Stimulated activated CD4-positive, alpha-beta T cell treated with anti-CD3 and anti-CD28 coated beads, Interleukin-12 subunit alpha, Interleukin-12 subunit beta, amount 100 ng/mL, for 48 hours (primary cell): ENCODE results near the gene AP1S3.
A peak's percentile ranks its signal among the peaks of the same experiment; 100 is the strongest.
"Not testable (repeated sequence)": the region's sequence is repeated elsewhere in the genome, so short reads cannot be mapped to it uniquely, and the experiment has no call there.

ENCODE experiments used
- DNase-seq, 3 donors: peaks; one replicate each; pipeline ENCODE4 v3.0.0-alpha.2; 2020; ENCODE audit warnings: low read depth in 2 of 3, low spot score in 1 of 3

AP1S3 gene

DNA sequence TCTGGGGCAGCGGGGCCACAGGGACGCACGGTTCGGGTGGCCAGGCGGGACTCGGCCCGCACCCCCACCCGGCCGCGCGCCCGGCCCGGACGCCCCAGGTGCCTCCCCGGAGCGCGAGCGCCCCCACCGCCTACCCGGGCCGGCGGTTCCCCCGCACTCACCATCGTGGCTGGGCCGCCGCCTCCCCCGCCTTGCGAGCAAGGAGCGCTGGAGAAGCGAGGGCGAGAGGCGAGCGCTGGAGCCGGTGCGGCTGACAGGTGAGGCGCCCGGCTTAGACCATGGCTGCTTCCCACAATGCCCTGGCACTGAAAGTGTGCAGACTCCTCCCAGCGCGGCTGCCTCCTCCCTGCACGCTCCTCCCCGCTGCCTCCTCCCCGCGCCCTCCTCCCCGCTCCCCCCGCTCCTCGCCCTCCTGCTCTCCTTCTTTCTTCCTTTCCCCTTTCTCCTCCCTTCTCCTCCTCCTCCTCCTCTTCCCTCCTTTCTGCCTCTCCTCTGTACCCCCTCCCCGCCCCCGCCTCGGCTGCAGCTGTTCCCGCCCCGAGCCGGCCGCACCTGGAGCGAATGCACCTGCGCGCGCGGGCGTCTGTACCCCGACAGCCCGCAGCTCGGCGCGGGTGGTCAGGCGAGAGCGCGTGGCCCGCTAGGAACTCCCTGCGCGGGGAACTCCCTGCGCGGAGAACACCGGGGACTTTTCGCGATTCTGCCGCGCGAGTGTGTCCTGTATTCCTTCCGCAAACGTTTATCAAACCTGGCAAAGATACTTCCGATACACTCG, at the start of gene AP1S3:
Gene AP1S3 (minus strand): TSS at position 296 of the 775 bp plus-strand sequence. CDS start 132 bp downstream, at position 164.
- DNase-seq: peak; percentile 44 to 63 (median 52)

DNA sequence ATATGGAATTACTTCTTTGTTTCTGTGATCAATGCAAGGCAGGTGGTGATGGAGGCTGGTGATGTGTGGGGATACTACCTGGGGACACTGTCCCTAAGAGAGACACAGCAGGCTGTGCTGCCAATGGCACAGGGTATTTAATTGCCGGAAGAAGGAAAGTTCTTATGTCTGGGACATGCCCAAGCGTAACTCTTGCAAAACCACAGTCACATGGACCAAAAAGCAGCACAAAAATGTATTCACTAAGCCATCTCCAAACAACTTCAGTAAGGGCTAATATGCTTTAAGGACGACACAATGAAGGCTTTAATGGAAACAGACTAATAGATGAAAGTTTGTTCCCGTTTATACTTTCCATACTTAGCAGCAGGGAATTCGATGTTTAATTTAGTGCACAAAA, 49.7 kb upstream of the AP1S3 start:
- DNase-seq: no peak

DNA sequence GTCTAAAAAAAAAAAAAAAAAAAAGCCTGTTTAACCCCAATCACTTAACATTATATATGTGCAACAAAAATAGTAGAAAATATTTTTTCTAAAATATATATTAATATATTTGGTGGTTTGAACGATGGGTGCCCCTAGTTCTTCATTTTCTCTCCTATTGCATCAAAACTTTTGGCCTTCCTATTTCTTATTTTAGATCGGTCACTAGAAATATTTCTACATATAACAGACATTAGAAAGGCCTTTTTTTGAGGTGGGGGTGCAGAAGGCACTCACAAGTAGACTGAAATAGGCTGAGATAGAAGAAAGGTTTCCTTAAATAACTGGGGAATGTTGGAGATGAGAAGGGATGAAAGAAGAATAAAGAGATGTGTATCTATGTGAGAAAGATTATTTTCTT, 49.3 kb upstream of the AP1S3 start:
- DNase-seq: no peak

DNA sequence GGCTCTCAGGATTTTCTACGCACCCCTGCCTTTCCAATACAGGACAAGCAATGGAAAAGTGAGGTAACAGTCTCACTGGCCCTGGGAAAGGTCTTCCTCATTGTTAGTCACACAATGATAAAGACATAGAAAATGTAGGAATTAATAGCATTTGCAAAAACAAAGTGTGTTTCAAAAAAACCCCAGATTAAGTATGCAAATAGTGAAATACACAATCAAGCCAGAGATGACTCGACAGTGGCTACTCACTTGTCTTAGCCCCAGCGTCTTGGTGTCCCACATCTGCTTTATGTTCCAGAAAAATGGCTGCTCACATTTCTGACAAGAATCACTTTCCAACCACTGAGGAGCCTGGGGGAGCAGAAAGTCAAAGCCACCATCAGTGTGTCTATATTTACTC, 47.0 kb upstream of the AP1S3 start:
- DNase-seq: no peak

DNA sequence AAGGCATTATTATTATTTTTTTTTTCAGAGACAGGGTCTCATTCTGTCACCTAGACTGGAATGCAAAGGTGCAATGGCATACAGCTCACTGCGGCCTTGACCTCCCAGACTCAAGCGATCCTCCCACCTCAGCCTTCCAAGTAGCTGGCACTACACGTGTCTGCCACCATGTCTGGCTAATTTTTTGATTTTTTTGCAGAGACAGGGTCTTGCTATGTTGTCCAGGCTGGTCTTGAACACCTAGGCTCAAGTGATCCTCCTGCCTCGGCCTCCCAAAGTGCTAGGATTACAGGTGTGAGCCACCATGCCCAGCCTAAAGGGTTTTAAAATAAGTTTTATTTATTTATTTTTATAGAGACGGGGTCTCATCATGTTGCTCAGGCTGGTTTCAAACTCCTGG, 45.3 kb upstream of the AP1S3 start:
- no peak for DNase-seq

DNA sequence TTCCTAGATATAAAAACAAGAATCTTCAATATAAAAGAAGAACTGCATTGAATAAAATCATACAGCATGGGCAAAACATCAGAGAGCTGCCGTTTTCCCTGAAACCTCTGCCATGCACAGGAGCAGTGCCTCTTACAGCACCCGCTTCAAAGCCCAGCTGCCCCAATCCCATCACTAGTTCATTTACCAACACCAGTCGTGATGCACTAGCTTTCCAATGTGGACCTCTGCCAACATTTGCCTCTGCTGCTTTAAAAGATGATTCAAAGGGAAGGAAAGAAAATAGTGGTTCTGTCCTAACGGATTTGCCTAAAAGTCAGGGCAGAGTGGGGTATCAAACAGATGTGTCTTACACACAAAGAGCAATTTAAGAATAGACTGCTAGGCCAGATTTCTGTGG, 43.4 kb upstream of the AP1S3 start:
- no peak for DNase-seq

DNA sequence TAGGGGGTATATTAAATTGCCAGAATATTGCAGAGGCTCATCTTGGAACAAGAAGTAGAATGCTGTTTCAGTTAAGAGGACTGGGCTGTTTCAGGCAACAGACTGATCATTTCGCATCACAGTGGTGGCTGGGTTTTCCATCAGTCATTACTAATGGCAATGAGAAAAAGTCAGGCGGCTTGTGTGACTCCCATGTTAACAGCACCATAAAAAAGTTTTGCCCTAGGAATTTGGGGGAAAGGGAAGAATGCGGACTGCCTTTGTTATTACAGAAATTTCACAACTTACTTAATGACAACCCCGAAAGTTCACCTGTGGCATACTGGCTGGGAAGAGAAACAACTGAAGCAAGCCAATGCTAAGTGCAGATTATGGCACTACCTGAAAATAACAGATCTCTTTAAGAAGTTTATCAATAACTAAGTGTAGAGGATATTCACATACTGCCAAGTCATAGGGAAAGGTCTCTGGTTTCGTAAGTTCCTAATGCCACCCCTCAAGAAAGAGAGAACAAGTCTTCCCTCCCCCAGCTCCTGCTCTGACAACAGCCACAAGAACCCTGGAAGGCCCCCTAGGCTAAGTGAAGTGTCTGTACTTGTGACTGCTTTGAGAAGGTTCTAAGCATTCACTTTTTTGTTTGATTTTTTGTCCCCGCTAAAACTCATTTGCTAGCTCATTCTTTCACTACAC, 40.5 kb upstream of the AP1S3 start:
- DNase-seq: no peak

DNA sequence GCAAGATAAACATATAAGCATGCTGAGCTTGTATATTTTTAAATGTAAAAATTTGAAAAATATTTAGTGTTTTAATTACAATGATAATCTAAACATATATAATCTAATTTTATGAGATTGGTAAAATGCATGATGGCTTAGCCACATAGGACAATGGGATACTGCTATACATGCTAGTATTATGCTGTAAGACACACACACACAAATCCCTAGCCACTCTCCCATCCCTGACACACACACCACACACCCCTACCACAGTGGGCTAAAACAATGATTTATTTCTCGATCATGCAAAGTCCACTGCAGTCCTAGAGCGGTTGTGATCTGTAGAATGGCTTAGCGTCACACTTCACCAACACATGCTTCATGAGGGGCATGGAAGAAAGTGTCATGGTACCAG, 36.3 kb upstream of the AP1S3 start:
- no peak for DNase-seq

DNA sequence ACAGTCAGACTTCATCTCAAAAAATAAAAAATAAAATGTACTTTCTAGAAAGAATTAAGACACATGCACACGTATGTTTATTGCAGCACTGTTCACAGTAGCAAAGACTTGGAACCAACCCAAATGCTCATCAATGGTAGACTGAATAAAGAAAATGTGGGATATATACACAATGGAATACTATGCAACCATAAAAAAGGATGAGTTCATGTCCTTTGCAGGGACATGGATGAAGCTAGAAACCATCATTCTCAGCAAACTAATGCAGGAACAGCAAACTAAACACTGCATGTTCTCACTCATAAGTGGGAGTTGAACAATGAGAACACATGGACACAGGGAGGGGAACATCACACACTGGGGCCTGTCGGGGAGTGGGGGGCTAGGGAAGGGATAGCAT, 35.4 kb upstream of the AP1S3 start:
- DNase-seq: not testable (repeated sequence)

DNA sequence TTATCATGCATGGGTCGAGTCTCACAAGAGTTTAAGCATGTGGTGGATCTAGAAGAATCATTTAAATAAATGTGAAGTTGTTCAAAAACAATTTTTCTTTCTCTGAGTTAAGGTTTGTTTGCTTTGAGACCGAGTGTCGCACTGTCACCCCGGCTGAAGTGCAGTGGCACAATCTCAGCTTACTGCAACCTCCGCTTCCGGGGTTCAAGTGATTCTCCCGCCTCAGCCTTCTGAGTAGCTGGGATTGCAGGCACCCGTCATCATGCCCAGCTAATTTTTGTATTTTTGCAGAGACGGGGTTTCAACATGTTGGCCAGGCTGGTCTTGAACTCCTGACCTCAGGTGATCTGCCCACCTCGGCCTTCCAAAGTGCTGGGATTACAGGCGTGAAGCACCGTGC, 34.3 kb upstream of the AP1S3 start:
- not testable (repeated sequence) for DNase-seq

DNA sequence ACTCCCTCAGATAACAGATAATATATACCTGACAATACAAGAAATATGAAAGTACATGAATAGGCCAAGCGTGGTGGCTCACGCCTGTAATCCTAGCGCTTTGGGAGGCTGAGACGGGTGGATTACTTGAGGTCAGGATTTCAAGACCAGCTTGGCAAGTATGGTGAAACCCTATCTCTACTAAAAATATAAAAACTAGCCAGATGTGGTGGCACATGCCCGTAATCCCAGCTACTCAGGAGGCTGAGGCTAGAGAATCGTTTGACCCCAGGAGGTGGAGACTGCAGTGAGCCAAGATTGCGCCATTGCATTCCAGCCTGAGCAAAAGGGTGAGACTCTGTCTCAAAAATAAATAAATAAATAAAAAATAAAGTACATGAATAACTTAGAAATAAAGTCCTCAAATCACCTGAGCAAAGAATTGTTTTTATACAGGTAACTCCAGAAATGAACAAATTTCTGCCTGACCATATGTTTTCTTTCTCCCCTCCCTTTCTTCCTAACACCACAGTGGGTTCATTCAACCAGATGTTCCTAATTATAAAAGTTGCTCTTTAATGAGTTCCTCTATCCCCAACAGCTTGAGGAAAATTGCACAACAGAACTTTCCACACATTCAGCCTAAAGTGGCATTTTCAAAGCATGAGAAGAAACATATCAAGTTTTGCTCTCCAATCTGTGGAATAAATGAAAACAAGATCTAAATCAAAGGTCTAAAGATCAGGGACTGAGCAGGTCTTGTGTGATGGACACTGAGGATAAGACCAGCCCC, 33.6 kb upstream of the AP1S3 start:
- DNase-seq: no peak

DNA sequence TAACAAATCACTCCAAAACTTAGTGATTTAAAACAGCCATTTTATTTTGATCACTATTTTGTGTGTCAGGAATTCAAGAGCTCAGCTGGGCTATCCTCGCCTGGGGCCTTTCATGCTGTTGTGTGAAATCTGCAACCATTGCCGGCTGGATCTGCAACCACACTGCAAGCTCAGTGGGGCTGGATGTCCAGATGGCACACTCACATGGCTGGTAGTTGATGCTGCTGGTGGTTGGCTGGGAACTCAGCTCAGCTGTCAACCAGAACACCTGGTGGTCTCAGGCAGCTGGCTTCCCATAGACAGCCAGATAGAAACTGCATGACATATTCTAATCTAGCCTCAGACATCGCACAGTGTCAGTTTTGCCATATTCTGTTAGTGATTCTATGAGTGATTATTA, 30.6 kb upstream of the AP1S3 start:
- DNase-seq: no peak

DNA sequence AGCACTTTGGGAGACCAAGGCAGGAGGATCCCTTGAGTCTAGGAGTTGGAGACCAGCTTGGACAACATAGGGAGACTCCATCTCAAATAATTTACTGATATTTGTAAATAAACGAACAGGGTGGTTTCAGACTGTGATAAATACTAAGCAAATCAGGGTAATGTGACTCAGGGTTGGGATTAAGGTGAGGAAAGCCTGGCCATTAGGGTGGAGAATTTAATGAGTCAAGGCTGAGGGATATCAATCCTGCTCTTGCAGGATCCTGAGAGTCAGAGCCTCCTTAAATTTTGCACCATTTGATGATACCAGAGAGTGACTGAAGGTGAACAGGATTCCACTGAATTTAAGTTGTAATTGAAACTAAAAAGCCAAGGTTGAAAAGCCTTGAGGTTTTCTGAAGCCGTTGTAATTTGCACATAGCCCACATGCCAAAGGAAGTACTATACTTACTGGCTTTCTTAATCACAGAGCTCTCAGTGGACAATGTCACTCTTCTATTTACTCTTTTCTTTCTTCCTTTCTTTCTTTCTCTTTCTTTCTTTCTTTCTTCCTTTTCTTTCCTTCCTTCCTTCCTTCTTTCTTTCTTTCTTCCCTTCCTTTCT, 28.6 kb upstream of the AP1S3 start:
- no peak for DNase-seq

DNA sequence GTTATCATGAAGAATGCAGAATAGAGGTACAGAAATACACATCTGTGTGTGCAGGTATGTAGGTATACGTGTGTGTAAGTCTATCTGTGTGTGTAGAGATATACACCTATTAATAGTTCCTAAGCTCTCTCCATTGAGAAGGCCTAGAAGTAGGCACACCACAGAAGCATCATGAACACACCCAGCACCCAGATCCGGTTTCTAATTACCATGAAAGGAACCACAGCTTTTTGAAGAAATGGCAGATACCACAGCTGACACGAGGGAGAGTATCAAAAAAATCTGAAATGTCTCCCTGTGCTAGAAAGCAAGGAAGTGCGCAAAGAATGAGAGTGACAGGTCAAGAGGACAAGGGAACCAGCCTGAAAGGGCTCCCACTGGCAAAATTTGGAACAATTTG, 27.7 kb upstream of the AP1S3 start:
- no peak for DNase-seq

DNA sequence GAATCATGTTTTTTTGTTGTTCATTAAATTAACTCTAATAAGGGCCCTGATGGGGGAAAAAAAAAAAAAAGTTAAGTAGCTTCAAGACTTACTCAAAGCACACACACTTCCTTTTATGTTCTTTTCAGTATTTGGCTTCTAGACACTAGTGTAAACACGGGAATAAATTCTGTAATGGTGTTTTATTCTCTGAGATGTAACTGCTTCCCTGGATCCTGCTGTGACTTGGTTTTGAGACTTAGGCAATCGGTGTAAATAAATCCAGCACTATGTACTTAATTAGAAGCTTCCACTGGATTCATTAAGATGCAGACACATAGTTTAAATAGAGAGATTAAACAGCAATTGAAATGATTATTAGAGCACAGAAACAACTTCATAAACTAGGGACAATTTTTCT, 26.1 kb upstream of the AP1S3 start:
- DNase-seq: no peak

DNA sequence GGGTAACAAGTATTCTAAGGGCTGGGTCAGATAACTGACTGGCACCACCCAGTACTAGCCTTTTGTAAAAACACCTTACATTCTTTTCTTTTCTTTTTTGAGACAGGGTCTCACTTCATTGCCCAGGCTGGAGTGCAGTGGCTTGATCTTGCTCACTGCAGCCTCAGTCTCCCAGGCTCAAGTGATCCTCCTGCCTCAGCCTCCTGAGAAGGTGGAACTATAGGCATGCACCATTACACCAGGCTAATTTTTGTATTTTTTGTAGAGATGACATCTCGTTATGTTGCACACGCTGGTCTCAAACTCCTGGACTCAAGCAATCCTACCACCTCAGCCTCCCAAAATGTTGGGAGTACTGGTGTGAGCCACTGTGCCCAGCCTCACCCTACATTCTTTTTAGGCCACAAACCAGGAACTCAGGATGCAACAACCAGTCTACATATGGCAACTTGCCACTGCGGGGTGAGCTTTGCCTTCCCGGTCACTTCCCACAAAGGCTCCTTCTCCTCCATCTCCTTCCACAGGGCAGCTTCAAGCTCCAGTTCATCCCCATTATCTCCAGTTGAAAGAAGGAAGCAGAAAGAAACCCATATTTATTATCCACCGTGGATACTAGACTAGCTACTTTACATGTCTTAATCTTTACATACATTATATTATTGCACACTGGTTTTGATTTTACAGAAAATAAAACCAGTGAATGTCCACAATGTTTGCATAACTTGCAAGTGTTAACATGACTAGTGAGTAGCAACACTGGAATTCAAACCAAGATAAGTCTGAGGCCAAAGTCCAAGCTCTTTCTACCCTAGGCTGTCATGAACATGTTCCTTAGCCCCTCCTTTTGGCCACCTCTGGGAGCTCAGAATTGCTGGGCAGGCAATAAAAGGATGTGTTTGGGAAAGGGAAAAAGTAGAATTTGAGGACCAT, 23.7 kb upstream of the AP1S3 start:
- no peak for DNase-seq

DNA sequence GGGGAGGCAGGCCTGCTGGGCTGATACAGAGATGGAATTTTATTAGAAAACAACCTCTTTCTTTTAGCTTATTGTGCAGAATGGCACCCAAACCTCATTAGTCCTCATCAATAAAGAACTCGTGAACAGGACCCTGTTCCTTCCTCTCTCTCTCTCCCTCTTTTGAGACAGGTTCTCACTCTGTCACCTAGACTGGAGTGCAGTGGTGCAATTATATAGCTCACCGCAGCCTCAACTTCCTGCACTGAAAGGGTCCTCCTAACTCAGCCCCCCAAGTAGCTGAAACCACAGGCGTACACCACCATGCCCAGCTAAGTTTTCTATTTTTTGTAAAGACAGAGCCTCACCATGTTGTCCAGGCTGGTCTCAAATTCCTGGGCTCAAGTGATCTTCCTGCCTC, 21.7 kb upstream of the AP1S3 start:
- no peak for DNase-seq

DNA sequence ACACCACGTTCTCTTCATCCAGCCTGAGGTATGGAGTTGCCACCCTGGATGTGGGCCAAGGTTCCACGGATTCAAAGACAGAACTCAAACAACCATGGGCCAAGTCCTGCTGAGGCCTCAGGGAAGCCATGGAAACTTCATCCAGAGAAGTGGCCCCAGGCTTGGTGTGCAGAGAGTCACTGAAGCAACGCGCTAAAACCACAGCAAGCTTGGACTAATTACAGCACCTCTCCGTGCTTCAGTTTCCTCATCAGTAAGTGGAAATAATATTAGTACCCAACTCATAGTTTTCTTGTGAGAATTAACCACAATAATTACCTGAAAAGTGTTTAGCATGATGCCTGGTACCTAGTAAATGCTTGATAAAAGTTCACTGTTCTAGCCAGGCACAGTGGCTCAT, 19.2 kb upstream of the AP1S3 start:
- no peak for DNase-seq

DNA sequence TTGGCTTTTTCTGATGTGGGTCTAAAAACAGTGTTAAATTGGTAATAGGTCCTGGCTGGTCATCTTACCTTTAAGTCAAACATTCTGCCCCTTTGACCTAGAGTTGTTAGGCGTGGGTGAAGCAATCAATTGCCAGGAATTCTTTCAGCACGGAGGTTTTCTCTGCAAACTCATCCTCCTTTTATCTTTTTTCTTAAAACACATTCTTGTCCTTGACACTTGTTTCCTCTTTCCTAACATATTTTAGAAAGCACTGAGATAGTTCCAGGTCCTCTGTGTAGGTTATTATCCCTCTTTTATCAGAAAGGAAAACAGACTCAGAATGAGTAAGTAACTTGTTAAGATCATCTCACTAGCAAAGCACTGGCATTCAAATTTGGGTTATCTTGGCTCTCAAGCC, 18.6 kb upstream of the AP1S3 start:
- no peak for DNase-seq

DNA sequence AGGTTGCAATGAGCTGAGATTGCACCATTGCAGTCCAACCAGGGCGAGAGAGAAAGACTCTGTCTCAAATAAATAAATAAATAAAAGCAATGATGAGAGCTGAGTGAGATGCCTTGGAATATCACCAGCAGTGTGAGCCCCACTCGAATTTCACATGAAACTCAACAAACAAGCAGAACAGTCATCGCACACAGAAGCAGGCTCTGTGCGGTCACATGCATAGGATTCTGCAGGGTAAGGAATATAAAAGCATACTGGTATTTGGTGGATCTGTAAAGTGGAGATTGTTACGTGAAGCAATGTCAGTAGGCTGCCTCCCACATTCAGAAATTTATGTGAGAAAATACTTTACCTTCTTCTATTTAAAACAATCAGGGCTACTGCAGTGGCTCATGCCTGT, 18.0 kb upstream of the AP1S3 start:
- DNase-seq: no peak

DNA sequence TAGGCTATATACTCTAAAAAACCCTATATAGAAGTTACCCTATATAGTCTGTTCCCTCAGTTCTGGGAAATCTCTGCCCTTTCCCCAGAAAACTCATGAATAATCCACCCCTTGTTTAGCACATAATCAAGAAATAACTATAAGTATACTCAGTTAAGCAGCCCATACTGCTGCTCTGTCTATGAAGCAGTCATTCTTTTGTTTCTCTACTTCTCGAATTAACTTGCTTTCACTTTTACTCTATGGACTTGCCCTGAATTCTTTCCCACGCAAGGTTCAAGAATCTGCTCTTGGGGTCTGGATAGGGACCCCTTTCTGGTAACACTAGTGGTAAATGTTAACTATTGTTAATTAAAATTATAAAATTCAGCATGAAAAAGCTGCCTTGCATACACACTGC, 17.4 kb upstream of the AP1S3 start:
- no peak for DNase-seq
